A549 (cell line): Measurements from ENCODE around the gene NCOA3. TPM values are rescaled to one million over a fixed set of nuclear protein-coding genes. Genes with fewer than 3 reads are reported as not detected.

Source experiments
- ATAC-seq, 2 experiments: fragments of 200-7000 bp in 1 of 2; fragments of >200 bp in 1 of 2; cut with Nextera tagmentation in 1 of 2; cut with Tn5 transposase in 1 of 2; 3 replicates each; pipeline versions ENCODE4 v1.8.0 to v1.9.1; 2018 to 2020; ENCODE audit warnings: mild to moderate bottlenecking in 1 of 2, moderate library complexity in 1 of 2
- CTCF ChIA-PET: fragments of 300-600 bp; sonication (Branson Sonifier 250); formaldehyde crosslinking; extraction: SDS; loops from one replicate; lab custom pipeline; 2021; ENCODE audit warnings: antibody characterized with exemption, inconsistent platforms; lab: Yijun Ruan, JAX
- POLR2A ChIA-PET: fragments of 350-600 bp; formaldehyde crosslinking; extraction: SDS; loops from one replicate; lab custom pipeline; 2021; ENCODE audit warnings: antibody characterized with exemption, inconsistent platforms; lab: Yijun Ruan, JAX
- DNase-seq, 2 experiments: peaks; one replicate each; pipeline versions ENCODE4 v3.0.0 to v3.0.0-alpha.2; 2011 to 2016; ENCODE audit warnings: low read depth in 1 of 2, low spot score in 1 of 2
- FAIRE-seq: peaks from 2 replicates; lab custom pipeline; 2011; peaks lifted over from hg19 to GRCh38; lab: Jason Lieb, UNC
- H3K27ac ChIP-seq, 2 experiments: fragments of >200 bp; sonication (Bioruptor Twin); formaldehyde crosslinking; 3 replicates each; pipeline ENCODE4 v1.5.1; 2016 to 2017
- H3K4me1 ChIP-seq: fragments of >200 bp; sonication (Bioruptor Twin); formaldehyde crosslinking; 3 replicates; pipeline ENCODE4 v1.6.1; 2016
- H3K4me2 ChIP-seq: fragments of >200 bp; sonication (Bioruptor Twin); formaldehyde crosslinking; 3 replicates; pipeline ENCODE4 v1.6.1; 2016
- H3K4me3 ChIP-seq: fragments of >200 bp; sonication (Bioruptor Twin); formaldehyde crosslinking; 3 replicates; pipeline ENCODE4 v1.5.1; 2016
- H3K9me3 ChIP-seq: fragments of >200 bp; sonication (Bioruptor Twin); formaldehyde crosslinking; 3 replicates; pipeline ENCODE4 v1.6.1; 2016
- BCL3 ChIP-seq: fragments of >200 bp; sonication (Bioruptor Twin); formaldehyde crosslinking; IDR thresholded peaks from 3 replicates; pipeline ENCODE4 v1.6.1; 2016
- CHD4 ChIP-seq: fragments of 200-600 bp; sonication (generic); IDR thresholded peaks from 2 replicates; pipeline ENCODE4 v1.6.1; 2016; ENCODE audit warnings: antibody characterized with exemption, mild to moderate bottlenecking, borderline replicate concordance
- ESRRA ChIP-seq: fragments of 150-350 bp; IDR thresholded peaks from 2 replicates; pipeline ENCODE4 v1.6.1; 2014; ENCODE audit warnings: mild to moderate bottlenecking, low read length, borderline replicate concordance
- GATA3 ChIP-seq: IDR thresholded peaks from 2 replicates; pipeline ENCODE4 v1.6.1; 2012; ENCODE audit warnings: borderline replicate concordance
- HOXA7 ChIP-seq: fragments of 250-450 bp; sonication (Bioruptor Pico); IDR thresholded peaks from 2 replicates; pipeline ENCODE4 v1.5.0; 2020; ENCODE audit warnings: mild to moderate bottlenecking, moderate library complexity
- HOXB13 ChIP-seq: fragments of 250-450 bp; sonication (Bioruptor Pico); IDR thresholded peaks from 2 replicates; pipeline ENCODE4 v1.5.0; 2020; ENCODE audit warnings: low read depth, mild to moderate bottlenecking, moderate library complexity
- JUN ChIP-seq, 2 experiments: fragments of >200 bp; sonication (Bioruptor Twin); formaldehyde crosslinking; IDR thresholded peaks; 2 replicates in 1 of 2; 3 replicates in 1 of 2; pipeline ENCODE4 v1.6.1; 2016 to 2017
- JUNB ChIP-seq: fragments of >200 bp; sonication (Bioruptor Twin); formaldehyde crosslinking; IDR thresholded peaks from 2 replicates; pipeline ENCODE4 v1.6.1; 2016
- KDM5A ChIP-seq: fragments of 200-600 bp; sonication (generic); IDR thresholded peaks from 2 replicates; pipeline ENCODE4 v1.6.1; 2016; ENCODE audit warnings: antibody characterized with exemption, mild to moderate bottlenecking
- MAFK ChIP-seq: fragments of 450-650 bp; IDR thresholded peaks from 2 replicates; pipeline ENCODE4 v1.6.1; 2014; ENCODE audit not compliant: partially characterized antibody
- MYC ChIP-seq: IDR thresholded peaks from 2 replicates; pipeline ENCODE4 v1.6.1; 2012; ENCODE audit warnings: mild to moderate bottlenecking, inconsistent platforms, low read length, improper control_type of control experiment, borderline replicate concordance
- NPAS2 ChIP-seq: fragments of 250-450 bp; sonication (Bioruptor Pico); IDR thresholded peaks from 2 replicates; pipeline ENCODE4 v1.8.0; 2022; ENCODE audit warnings: mild to moderate bottlenecking, moderate library complexity, borderline replicate concordance
- RARB ChIP-seq: fragments of 250-450 bp; sonication (Bioruptor Pico); IDR thresholded peaks from 2 replicates; pipeline ENCODE4 v1.8.0; 2021; ENCODE audit warnings: mild to moderate bottlenecking, moderate library complexity
- RCOR1 ChIP-seq: fragments of 150-350 bp; IDR thresholded peaks from 2 replicates; pipeline ENCODE4 v1.6.1; 2014; ENCODE audit warnings: antibody characterized with exemption, low read length, low read depth
- RFX5 ChIP-seq: fragments of 450-650 bp; IDR thresholded peaks from 2 replicates; pipeline ENCODE4 v1.7.1; 2014; ENCODE audit warnings: antibody characterized with exemption, mild to moderate bottlenecking, moderate library complexity
- SREBF2 ChIP-seq: fragments of 450-650 bp; IDR thresholded peaks from 2 replicates; pipeline ENCODE4 v1.6.1; 2014; ENCODE audit warnings: mild to moderate bottlenecking, moderate library complexity
- TFCP2L1 ChIP-seq: fragments of 250-450 bp; sonication (Bioruptor Pico); IDR thresholded peaks from 2 replicates; pipeline ENCODE4 v1.5.0; 2021; ENCODE audit warnings: mild to moderate bottlenecking
- ZC3H11A ChIP-seq: fragments of 450-650 bp; IDR thresholded peaks from 2 replicates; pipeline ENCODE4 v1.6.1; 2014; ENCODE audit warnings: antibody characterized with exemption, mild to moderate bottlenecking
- ZFP36 ChIP-seq: fragments of 450-650 bp; IDR thresholded peaks from 2 replicates; pipeline ENCODE4 v1.6.1; 2014; ENCODE audit warnings: borderline replicate concordance; ENCODE audit not compliant: partially characterized antibody
- WGBS: methylation state at CpG from one replicate; pipeline ENCODE4 v1.1.6; 2017; ENCODE audit errors: missing lambda C conversion rate; 5-methylcytosine and 5-hydroxymethylcytosine counted together
- polyA plus RNA-seq, 4 experiments: library from polyadenylated mRNA; depleted of rRNA in 3 of 4; stranded (reverse); fragments of >200 nt; fragmentation: RNase III in 1 of 4; extraction: RNeasy Plus Mini Kit Qiagen cat#74134 plus additional on column Dnase treatment in 1 of 4; gene quantifications; 2 replicates in 3 of 4; 3 replicates in 1 of 4; pipeline ENCODE4 v1.2.3, GENCODE V29; 2011 to 2017
- TF ChIP-seq, protein P1 (sequence below): fragments of 450-650 bp; IDR thresholded peaks from 2 replicates; pipeline ENCODE4 v1.6.1; 2014; ENCODE audit warnings: antibody characterized with exemption
- TF ChIP-seq, protein P2 (sequence below): fragments of 250-450 bp; sonication (Bioruptor Pico); IDR thresholded peaks from 2 replicates; pipeline ENCODE4 v1.5.0; 2021; ENCODE audit warnings: mild to moderate bottlenecking, moderate library complexity, borderline replicate concordance

NCOA3 gene
- polyA plus RNA-seq, 2 of the 4 experiments (the other 2 are of a cell fraction) = 42.9 to 136 TPM

DNA sequence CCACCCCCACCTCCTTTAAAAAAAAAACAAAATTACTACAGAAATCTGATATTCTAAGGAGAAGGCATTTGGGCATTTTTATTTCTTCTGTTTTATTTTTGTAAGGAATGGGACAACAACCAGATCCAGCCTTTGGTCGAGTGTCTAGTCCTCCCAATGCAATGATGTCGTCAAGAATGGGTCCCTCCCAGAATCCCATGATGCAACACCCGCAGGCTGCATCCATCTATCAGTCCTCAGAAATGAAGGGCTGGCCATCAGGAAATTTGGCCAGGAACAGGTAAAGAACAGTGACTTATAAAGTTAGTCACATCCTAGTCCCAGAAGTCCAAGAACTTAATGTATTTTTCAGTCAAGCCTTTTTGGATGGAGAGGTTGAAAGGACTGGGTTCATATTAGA lies 150.6 kb downstream of the NCOA3 start:
- no peak for FAIRE-seq
- CTCF ChIA-PET = interaction anchor here (1.3 to 7.3 kb wide), 2 partner anchors 11 to 32 kb away, joined by 3 to 55 read pairs; no protein-coding TSS in a partner anchor

DNA sequence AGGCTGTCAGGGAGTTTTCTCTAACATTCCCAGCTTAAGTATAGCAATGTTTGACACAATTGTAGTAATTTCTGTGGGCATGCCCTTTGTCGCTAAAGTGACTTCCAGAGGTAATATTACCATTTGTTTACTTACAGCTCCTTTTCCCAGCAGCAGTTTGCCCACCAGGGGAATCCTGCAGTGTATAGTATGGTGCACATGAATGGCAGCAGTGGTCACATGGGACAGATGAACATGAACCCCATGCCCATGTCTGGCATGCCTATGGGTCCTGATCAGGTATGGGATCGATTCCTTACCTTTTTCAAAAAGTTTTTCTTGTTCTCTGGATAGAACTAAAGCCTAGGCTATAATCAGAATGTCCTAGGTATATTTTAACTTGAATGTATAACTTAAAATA lies 151.1 kb downstream of the NCOA3 start:
- no peak overlapping the region for H3K27ac ChIP-seq
- H3K4me2 ChIP-seq = no peak overlapping the region
- FAIRE-seq (no peak), ATAC-seq (peak; percentile 28 to 51; a peak in 3 of 6 replicates), DNase-seq (no peak)
- H3K4me1 ChIP-seq = no peaks in the 10 kb centered on the region
- WGBS = 87% methylated on average over 2 of the region's 2 CpGs
- no peak overlapping the region for H3K4me3 ChIP-seq
- POLR2A ChIA-PET = interaction anchor here (0.7 kb wide), 1 partner anchor 66 kb away, joined by 6 read pairs; no protein-coding TSS in a partner anchor
- TF ChIP-seq CHD4 = no peak
- TF ChIP-seq, protein P1, sequence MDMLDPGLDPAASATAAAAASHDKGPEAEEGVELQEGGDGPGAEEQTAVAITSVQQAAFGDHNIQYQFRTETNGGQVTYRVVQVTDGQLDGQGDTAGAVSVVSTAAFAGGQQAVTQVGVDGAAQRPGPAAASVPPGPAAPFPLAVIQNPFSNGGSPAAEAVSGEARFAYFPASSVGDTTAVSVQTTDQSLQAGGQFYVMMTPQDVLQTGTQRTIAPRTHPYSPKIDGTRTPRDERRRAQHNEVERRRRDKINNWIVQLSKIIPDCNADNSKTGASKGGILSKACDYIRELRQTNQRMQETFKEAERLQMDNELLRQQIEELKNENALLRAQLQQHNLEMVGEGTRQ = 0 out of 2 replicates have a peak, but pooled peaks have one; percentile 12
- TF ChIP-seq HOXB13 (CRISPR knock-in tag) = no peak
- TF ChIP-seq ESRRA = no peak
- CTCF ChIA-PET = interaction anchor here (1.3 to 7.3 kb wide), 2 partner anchors 10 to 32 kb away, joined by 3 to 55 read pairs; no protein-coding TSS in a partner anchor
- H3K9me3 ChIP-seq = no peaks in the 10 kb centered on the region

More for the DNA sequence above, 150.6 kb downstream of the NCOA3 start:
- Histone ChIP-seq H3K4me2 (no peak overlapping the region), H3K27ac (no peak overlapping the region), H3K4me1 (no peaks in the 10 kb centered on the region), H3K4me3 (no peak overlapping the region), H3K9me3 (no peaks in the 10 kb centered on the region)
- POLR2A ChIA-PET = no interaction called here
- ATAC-seq (peak; percentile 14 to 44; a peak in 2 of 6 replicates), DNase-seq (no peak)
- WGBS = 77% methylated on average over 3 of the region's 3 CpGs
- no peak for TF ChIP-seq KDM5A
- no peak for TF ChIP-seq RARB (CRISPR knock-in tag)
- TF ChIP-seq HOXA7 (CRISPR knock-in tag) = no peak
- TF ChIP-seq JUN (IDR thresholded peaks at IDR 0.05) = no peak
- TF ChIP-seq MAFK = no peak
- TF ChIP-seq MYC = no peak
- TF ChIP-seq JUNB = no peak

GRCh38 chr20:47653869-47654268 lies 152.2 kb downstream of the NCOA3 start:
- POLR2A ChIA-PET = no interaction called here
- WGBS = 88% methylated on average over 2 of the region's 2 CpGs

More at GRCh38 chr20:47653869-47654268, 152.2 kb downstream of the NCOA3 start:
- FAIRE-seq (no peak), DNase-seq (no peak), ATAC-seq (no peak)
- Histone ChIP-seq H3K4me2 (no peak overlapping the region), H3K27ac (no peak overlapping the region), H3K9me3 (no peaks in the 10 kb centered on the region), H3K4me3 (no peak overlapping the region), H3K4me1 (no peaks in the 10 kb centered on the region)
- CTCF ChIA-PET = interaction anchor here (0.6 to 7.3 kb wide), 3 partner anchors 9 to 644 kb away, joined by 4 to 55 read pairs (median 4); no protein-coding TSS in a partner anchor
- TF ChIP-seq RFX5 = no peak
- TF ChIP-seq RARB (CRISPR knock-in tag) = no peak
- TF ChIP-seq ESRRA = no peak
- no peak for TF ChIP-seq SREBF2
- TF ChIP-seq JUN (IDR thresholded peaks at IDR 0.05) = no peak
- no peak for TF ChIP-seq NPAS2 (CRISPR knock-in tag)
- no peak for TF ChIP-seq ZFP36
- TF ChIP-seq HOXB13 (CRISPR knock-in tag) = no peak
- TF ChIP-seq TFCP2L1 (CRISPR knock-in tag) = no peak
- TF ChIP-seq BCL3 = no peak
- TF ChIP-seq GATA3 = no peak
- TF ChIP-seq, protein P2, sequence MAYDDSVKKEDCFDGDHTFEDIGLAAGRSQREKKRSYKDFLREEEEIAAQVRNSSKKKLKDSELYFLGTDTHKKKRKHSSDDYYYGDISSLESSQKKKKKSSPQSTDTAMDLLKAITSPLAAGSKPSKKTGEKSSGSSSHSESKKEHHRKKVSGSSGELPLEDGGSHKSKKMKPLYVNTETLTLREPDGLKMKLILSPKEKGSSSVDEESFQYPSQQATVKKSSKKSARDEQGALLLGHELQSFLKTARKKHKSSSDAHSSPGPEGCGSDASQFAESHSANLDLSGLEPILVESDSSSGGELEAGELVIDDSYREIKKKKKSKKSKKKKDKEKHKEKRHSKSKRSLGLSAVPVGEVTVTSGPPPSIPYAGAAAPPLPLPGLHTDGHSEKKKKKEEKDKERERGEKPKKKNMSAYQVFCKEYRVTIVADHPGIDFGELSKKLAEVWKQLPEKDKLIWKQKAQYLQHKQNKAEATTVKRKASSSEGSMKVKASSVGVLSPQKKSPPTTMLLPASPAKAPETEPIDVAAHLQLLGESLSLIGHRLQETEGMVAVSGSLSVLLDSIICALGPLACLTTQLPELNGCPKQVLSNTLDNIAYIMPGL (CRISPR knock-in tag) = no peak
- TF ChIP-seq RCOR1 = no peak
- TF ChIP-seq ZC3H11A = no peak
